HG02970 (cell line): Measurements from ENCODE around the gene KCTD16.

Experiments used
- ATAC-seq: cut with Tn5 transposase; IDR thresholded peaks from one replicate; pipeline ENCODE4 v1.9.1; 2021; ENCODE audit warnings: mild to moderate bottlenecking, moderate library complexity, moderate number of reproducible peaks; ENCODE audit not compliant: unreplicated experiment, low FRiP score

Gene KCTD16

DNA sequence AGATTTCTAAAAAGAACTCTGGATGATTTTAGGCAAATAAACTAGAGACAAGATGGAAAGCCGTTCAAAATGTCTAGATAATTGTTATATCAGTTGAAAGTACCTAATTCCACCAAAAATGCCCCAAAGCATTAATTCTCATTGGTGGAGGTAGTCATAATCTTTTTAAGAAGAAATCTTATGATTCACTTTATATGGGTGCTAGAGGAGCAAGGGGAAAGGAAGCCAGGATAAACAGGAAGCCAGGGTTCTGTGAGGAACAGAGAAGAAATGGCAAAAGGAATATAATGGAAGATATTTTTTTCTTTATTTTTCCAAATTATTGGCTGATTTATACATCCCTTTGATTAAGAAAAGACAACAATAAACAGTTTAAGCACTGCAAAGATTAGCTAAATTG lies 8.0 kb upstream of the KCTD16 start:
- no peak for ATAC-seq

DNA sequence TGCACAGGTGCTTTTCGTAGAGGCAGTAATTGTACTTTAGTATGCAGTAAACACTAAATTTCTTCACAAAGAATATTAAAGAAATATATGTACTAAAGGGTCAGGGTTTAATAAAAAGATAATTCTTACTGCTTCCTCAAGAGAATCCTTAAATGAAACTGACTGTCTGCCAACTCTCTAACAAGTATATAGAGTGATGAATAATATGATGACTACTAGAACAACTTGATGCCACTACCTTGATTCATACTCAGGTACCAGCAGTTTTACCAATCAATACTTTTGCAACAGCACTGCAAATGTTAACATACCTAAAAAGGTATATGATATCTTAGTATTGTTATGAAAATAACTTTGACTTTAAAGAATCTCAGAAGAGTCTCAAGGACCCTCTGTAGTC lies 4.0 kb upstream of the KCTD16 start:
- ATAC-seq, result no peak

DNA sequence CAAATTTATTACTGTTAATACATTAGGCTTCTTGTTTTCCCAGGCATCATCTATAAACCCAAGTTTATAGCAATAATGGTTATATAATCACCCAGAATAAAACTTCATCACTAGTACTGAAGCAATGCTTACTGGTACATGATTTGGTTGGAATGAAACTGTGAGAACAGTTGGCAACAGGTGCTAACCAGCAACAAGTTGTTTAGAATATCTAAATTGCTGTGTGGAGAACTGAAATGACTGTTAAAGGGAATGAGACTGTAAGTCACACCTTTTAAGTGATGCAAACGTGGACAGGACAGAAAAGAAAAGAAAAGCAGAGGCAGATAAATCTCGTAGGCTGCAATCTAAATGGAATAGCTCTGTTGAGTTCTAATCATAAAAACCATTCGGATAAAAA lies 2.7 kb upstream of the KCTD16 start:
- ATAC-seq, result no peak

DNA sequence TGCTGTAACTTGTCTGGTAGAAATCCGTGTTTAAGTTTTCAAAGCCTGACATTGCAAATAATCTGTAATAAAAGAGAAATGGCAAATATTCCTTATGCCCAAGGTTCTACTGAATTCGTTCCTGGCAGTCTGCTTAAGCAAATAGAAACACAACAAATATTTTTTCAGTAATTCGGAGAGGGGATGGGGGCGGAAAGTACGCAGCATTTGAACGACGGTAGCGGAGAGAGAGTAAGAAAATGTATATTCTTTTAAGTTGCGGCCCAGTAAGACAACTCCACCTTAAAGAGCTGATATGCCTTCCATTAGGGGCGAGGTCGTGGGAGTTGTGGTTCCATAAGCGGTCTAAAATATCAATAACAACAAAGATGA lies 783 bp upstream of the KCTD16 start:
- ATAC-seq, result no peak

DNA sequence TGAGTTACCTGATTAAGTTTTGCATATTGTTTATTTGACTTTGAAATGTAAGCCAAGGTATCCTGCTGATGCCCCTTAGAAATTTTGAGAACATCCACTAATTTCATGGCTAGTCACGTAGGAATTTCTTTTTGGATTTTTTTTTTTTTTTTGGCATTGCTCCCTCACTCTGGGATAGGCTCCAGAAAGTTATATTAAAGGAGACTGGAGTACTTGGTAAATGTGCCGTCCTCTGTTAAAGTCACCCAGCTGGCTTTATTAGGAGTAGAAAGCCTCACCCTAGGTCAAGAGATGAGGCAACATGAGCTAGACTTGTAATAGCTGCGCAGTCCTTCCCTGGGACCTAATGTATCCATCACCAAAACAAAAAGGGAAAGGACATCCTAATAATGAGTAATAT lies 3.1 kb downstream of the KCTD16 start:
- ATAC-seq, result no peak

DNA sequence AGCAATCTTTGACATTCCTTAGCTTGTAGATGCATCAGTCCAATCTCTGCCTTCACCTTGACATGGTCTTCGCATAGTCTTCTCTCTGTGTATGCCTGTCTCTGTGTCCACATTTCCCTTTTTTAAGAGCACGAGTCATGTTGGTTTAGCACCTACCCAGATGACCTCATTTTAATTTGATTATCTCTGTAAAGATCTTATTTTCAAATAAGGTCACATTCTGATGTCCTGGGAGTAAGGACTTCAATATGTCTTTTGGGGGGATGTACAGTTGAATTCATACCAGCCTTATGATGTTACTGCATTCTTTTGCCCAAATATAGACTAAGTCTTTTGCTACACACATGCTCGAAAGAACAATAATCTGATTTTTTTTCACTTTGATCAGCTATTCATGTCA lies 6.9 kb downstream of the KCTD16 start:
- no peak for ATAC-seq

DNA sequence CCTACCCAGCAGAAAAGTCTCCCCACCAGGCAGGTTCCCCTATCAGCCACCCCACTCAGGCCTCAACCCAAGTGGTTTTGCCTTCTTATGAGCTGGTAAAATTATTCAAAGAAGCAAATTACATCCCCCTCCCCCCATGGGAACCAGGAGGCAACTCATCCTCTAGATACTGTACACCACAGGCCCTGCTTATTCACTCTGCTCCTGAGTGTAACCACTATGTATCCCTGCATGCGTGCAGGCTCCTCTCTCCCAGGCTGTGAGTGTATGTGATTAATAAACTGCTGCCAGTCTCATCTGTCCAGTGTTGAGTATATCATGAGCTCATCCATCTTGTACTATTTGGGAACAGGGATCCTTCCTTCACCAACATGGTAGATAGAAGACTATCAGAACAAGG lies 8.6 kb downstream of the KCTD16 start:
- no peak for ATAC-seq

DNA sequence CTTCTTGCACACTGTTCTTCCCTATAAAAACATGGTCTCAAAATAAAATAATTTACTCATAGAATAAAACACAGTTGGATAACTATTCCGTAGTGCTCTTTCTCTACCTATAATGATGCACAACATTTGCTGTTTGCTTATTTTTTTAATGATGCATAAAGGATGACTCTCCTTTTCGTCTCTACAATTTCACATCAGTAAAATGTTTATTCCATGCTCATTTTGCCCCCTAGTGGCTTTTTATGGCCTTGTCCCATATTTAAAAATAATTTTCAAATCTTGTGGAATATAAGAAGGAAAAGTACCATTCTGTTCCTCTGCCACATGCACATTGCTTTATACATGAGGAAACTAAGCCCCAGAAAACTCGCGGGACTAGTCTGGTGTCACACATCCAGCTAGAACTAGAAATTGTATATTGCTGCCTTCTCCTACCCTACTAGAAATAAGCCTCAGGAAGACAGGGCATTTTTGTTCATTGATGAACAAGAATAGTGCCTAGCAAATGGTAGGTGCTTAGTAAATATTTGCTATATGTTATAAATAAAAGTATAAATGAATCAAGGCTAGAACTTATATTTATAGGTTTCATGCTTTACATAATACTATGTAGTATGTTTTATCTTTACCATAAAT lies 12.7 kb downstream of the KCTD16 start:
- ATAC-seq, result no peak

DNA sequence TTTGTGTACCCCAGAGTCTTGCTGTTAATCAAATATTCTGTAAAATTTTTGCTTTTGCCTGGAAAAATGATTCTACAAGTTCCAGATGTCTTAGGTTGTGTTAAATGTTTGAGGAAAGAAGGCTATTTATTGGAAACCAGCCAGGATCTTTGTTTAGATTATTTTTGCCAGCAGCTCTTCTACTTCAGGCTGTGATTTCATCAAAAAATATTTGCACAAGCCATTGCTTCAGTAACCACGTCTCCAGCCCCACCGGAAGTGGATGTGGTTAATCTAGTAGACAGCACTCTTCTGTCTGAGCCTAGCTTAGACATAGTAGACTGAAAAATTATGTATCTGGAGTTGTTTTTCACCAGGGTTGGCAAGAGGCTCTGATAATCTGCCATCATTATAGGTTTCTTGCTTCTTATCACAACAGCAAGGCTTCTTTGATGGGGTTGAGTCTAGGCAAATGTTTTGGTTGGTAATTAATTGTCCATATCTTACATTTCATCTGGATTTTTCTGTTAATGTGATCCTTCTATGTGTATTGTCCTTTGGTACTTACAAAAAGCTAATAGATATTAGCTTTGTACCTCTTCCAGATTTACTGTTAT lies 17.1 kb downstream of the KCTD16 start:
- peak; percentile 62 for ATAC-seq

DNA sequence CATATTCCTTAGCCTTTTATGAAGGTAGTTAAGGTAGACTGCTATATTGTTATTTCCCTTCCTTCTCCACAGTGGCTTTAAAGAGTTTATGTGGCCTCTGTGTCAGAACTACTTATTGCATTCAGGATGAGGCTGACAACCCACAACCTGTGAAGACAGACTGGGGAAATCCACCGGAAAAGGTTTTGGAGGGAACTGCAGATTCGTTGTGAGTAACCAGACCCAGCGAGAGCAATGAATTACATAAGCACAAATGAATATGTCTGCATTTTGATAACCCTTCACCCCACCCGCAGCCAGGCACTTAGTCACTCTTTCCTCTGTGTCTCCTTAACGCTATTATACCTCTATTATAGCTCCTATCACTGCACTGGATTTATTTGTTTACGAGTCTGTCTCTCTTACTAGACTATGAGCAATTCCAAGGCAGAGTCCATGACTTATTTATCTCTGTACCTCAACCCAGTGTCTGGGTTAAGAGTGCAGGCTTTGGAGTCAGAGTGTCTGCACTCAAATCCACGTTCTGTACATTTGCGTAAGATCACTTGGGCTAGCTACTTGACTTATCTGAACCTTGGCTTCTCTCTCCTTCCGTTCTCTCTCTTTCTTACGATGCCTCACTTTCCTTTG lies 19.2 kb downstream of the KCTD16 start:
- no peak for ATAC-seq

DNA sequence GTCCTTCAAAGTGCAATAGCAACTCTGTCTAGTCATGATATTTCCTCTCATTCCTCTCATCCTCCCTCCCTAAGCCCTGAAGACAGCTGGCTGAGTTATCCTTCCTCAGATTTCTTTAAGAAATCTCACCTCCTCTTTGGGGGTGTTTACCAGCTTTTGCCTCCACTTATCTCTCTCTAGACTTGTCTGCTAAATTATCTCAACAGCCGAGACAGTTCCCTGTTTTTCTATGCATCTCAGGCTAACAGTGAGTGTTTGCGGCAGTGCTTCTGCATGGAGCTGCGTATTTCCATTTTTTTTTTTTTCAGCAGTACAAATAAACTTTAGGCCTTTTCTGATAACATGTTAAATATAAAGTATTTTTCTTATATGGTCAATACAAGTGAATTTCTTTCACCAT lies 20.9 kb downstream of the KCTD16 start:
- no peak for ATAC-seq

DNA sequence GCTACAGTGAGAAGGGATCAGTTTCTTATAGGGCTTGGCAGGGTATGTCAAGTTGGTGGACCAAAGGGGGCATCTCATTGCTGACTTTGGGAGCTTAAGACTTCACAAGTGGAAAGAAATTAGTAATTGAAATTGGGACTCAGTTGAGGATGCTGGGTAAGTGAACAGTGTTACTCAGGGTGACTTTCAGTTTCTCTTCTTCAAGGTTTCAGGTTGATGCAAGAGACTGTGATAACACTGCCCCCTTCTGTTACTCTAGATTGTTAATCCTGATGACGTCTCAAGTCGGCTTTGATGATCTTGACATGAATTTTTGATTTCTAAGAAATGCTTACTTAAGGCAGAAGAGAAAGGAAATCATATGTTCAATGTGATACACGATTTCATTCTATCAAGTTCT lies 21.3 kb downstream of the KCTD16 start:
- ATAC-seq, result peak; percentile 92

DNA sequence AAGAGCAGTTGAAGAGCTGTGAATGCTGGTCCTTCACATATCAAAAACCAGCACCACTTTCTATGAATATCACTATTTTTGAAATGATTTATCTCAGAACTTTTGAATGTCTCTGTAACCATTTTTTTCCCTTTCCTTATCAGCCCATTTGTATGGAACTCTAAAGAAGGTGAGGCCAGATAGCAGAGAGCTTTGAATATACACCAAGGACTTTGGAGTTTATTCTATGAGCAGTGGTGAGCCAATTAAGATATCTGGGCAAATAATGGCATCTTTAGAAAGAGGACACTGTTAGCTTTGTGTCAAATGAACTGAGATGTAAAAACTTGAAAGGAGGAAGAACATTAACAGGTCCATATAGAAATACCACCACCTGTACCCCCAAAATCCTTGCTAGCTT lies 22.0 kb downstream of the KCTD16 start:
- no peak for ATAC-seq

DNA sequence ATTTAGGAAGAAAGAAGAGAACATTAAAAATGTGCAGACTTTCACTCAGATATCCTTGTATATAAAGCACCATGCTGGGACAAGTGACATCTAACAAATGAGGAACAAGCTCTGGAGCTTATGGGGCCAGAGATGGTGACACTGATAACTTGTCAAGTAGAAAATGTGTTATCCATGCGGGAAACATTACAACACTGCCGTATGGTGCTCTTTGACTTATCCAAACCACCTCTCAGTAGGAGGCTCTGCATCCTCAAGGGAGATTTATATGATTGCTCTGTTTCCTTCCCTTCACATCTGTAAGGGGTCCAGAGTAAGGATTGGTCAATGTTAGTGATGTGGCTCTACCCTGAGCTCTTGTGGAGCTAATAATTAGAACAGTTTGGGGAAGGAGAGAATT lies 23.5 kb downstream of the KCTD16 start:
- no peak for ATAC-seq

DNA sequence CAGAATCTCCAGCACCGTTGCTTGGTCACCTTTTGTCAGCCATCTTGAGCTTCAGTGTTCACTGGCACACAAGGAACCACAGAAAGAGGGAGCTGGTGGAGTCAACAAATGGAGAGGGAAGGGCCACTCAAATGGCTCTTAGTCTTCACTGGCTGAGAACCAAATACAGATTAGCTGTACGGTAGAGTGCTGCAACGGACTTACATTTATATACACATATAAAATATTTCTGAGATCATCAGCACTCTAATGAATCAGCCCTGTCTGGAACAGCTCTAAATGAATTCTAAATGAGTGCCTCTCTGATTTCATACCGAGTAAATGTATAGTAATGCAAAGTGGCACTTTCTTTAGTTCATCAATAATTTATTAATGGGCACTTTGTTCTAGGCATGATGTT lies 24.8 kb downstream of the KCTD16 start:
- ATAC-seq, result no peak

DNA sequence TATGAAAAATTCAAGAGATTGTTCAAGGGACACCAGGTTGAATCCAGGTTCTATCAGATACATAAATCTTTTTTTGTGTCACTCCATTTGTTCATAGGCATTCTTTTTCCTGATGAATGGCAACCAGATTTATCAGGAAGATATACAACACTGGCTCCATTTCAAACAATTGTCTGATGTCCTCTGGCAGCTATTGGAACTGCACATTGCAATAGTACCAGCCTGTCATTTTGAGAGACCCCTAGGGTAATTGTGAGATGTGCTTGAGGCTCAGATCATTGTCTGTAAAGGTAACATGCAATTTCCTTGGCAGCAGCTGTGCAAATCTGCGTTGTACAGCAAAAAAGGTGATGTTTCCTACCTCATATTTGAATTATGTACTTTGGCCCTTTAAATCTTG lies 25.9 kb downstream of the KCTD16 start:
- no peak for ATAC-seq

DNA sequence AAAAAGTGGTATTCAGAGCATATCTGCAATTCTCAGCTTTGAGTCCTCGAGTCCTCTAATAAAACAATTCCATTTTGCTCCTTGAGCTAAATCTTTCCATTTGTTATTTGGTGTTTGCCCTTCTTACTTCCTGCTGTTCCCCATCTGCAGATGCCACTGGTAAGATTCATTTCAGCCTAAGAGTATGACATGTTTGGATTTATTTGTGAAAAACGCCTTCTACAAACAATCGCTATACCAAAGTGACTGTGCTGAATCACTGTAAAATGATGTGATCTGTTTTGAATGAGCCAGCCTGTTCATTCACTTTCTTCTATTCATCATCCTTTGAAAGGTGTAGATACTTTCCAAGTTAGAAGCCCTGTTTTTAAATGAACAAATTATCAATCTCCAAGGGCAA lies 27.7 kb downstream of the KCTD16 start:
- no peak for ATAC-seq

DNA sequence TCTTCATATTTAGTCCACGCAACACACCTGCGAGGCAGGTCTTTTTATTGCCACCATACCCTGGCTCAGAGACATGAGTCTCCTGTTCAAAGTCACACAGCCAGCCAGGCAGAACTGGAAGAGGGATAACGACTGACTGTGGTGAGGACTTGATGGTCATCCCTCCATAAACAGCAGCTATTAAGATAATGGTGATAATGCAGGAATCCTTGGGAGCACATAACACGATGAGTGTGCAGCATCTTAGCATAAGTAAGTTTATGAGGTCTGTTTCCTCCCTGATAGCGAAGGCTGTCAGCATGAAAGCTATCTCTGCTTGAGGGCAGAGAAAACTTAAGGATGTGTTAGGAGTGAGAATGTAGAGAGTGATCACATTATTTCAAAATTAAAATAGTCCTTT lies 30.9 kb downstream of the KCTD16 start:
- no peak for ATAC-seq

DNA sequence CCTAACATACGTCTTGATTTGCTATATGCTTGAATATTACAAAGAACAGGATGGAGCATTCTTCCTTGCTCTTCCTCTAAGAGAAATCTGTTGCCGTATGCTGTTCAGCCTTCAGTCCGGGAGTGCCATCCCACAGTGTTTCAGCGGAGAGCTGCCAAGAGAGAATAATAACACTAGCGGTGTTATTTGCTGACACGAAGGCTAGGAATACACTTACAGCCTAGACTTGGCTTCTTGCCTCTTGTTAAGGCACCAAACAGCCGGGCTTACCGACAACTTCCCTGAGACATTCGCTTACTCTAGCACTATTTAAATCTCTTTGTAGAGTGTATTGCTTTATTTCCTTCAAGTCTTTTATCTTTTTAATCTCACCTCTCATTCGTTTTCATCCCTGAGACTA lies 31.4 kb downstream of the KCTD16 start:
- ATAC-seq, result no peak

DNA sequence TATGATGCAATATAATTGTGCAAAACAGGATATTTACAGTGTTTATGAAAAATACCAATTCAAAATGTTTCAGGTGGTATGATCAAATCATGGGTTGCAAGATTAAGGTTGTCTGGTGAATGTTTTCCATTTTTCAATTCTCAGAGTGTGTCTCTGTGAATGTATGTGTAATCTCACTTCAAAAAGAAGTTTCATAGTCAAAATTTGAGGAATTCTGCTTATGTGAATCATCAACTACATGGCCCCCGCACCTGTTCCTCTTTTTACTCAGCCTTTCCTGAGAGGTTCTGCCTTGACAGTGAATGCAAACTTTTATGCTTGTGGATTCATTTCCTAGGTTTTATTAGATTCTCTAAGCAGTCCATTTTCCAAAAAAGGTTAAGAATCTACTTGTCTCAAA lies 32.1 kb downstream of the KCTD16 start:
- no peak for ATAC-seq

DNA sequence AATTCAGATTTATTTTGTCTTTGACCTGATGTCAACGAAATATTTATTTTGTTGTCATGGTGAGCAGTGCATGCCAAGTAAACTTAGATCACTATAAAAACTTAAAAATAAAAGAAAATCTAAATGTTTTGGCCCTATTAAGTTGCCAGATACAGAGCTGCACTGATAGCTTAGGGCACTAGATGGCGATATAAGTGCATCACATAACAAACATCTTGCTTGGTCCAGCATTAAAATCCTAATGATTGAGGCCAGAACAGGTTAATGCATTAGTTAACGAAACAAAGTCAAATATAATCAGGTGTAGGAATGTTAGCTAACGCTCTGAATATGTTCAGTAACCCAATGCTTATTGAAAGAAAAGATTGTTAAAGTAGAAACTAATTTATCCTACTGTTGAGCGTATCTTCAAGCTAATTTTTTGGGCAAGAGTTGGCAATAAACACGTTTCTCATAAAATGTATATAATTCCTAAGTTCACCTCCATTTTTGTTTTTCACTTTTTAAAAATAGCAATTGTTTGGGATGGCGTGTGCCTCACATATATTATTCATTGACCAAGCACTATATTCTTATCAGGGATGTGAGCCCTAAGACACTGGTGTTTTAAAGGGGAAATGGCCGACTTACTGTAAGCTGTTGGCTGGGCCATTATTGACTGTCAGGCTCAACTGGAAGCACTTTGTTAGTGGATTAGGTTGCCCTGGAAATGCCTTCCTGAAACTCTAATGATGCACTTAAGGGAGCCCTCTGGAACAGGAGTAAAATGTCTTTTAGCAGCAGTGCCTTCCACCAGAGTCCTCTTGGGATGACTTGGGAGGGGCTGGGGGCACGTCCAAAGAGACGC lies 33.3 kb downstream of the KCTD16 start:
- ATAC-seq, result peak; percentile 62
